ENCODE data around the gene RBM20.

Gene RBM20

GRCh38 chr10:110836706-110837105 is 192.6 kb downstream of the RBM20 start:
- Histone ChIP-seq H3K4me1 (ENCODE audit: control insufficient read depth in 1 of 2, insufficient read depth in 1 of 2, low read depth in 1 of 2, low read length in 1 of 2) (no peaks in the 10 kb centered on the region), H3K9me3 (no peaks in the 10 kb centered on the region), H3K4me3 (ENCODE audit: low read depth in 1 of 2, low read length in 1 of 2) (no peak overlapping the region), H3K27me3 (no peaks in the 10 kb centered on the region), H3K27ac (no peak overlapping the region), H3K36me3 (no peaks in the 10 kb centered on the region)
- TF ChIP-seq CTCF (IDR thresholded peaks at IDR 0.05): no peak

- Histone ChIP-seq H3K4me3 (ENCODE audit: low read depth in 1 of 2, low read length in 1 of 2) (no peak overlapping the region), H3K4me1 (ENCODE audit: control insufficient read depth in 1 of 2, insufficient read depth in 1 of 2, low read depth in 1 of 2, low read length in 1 of 2) (no peaks in the 10 kb centered on the region), H3K9me3 (no peaks in the 10 kb centered on the region), H3K27ac (no peak overlapping the region), H3K27me3 (no peaks in the 10 kb centered on the region), H3K36me3 (no peaks in the 10 kb centered on the region)
- no peak for TF ChIP-seq CTCF (IDR thresholded peaks at IDR 0.05)
Measured at GRCh38 chr10:110837418-110838171, 193.5 kb downstream of the RBM20 start.

- peaks cover 0 to 8% of the 10 kb centered on the region in 2 experiments for H3K4me1 ChIP-seq (ENCODE audit: control insufficient read depth in 1 of 2, insufficient read depth in 1 of 2, low read depth in 1 of 2, low read length in 1 of 2)
- TF ChIP-seq CTCF (IDR thresholded peaks at IDR 0.05): no peak
- no peaks in the 10 kb centered on the region for H3K27me3 ChIP-seq
- no peak overlapping the region for H3K4me3 ChIP-seq (ENCODE audit: low read depth in 1 of 2, low read length in 1 of 2)
- H3K27ac ChIP-seq: no peak overlapping the region
- no peaks in the 10 kb centered on the region for H3K36me3 ChIP-seq
- H3K9me3 ChIP-seq: no peaks in the 10 kb centered on the region
Measured at GRCh38 chr10:110840225-110840922, 196.2 kb downstream of the RBM20 start.

- H3K27ac ChIP-seq: no peak overlapping the region
Measured at GRCh38 chr10:110840923-110841428, 196.8 kb downstream of the RBM20 start.

GRCh38 chr10:110841767-110842267 is 197.7 kb downstream of the RBM20 start:
- Histone ChIP-seq H3K27ac (no peak overlapping the region), H3K4me1 (ENCODE audit: control insufficient read depth in 1 of 2, insufficient read depth in 1 of 2, low read depth in 1 of 2, low read length in 1 of 2) (peaks cover 0 to 10% of the 10 kb centered on the region in 2 experiments), H3K27me3 (no peaks in the 10 kb centered on the region), H3K36me3 (no peaks in the 10 kb centered on the region), H3K4me3 (ENCODE audit: low read depth in 1 of 2, low read length in 1 of 2) (no peak overlapping the region), H3K9me3 (no peaks in the 10 kb centered on the region)
- no peak for TF ChIP-seq CTCF (IDR thresholded peaks at IDR 0.05)

More at GRCh38 chr10:110840923-110841428, 196.8 kb downstream of the RBM20 start:
- H3K27me3 ChIP-seq: no peaks in the 10 kb centered on the region
- H3K4me1 ChIP-seq (ENCODE audit: control insufficient read depth in 1 of 2, insufficient read depth in 1 of 2, low read depth in 1 of 2, low read length in 1 of 2): peaks cover 0 to 8% of the 10 kb centered on the region in 2 experiments
- no peak for TF ChIP-seq CTCF (IDR thresholded peaks at IDR 0.05)
- H3K36me3 ChIP-seq: no peaks in the 10 kb centered on the region
- no peak overlapping the region for H3K4me3 ChIP-seq (ENCODE audit: low read depth in 1 of 2, low read length in 1 of 2)
- no peaks in the 10 kb centered on the region for H3K9me3 ChIP-seq
